HTR-8/SVneo (cell line): Measurements from ENCODE around the gene CLPX.
"Not testable (repeated sequence)": the region's sequence is repeated elsewhere in the genome, so short reads cannot be mapped to it uniquely, and the experiment has no call there.

Source experiments
- DNase-seq: peaks from one replicate; pipeline ENCODE4 v3.0.0; 2011; ENCODE audit warnings: low spot score, mixed read lengths; ENCODE audit not compliant: insufficient read length
- FAIRE-seq: peaks from 2 replicates; lab custom pipeline; 2011; peaks lifted over from hg19 to GRCh38; lab: Jason Lieb, UNC

CLPX gene

DNA sequence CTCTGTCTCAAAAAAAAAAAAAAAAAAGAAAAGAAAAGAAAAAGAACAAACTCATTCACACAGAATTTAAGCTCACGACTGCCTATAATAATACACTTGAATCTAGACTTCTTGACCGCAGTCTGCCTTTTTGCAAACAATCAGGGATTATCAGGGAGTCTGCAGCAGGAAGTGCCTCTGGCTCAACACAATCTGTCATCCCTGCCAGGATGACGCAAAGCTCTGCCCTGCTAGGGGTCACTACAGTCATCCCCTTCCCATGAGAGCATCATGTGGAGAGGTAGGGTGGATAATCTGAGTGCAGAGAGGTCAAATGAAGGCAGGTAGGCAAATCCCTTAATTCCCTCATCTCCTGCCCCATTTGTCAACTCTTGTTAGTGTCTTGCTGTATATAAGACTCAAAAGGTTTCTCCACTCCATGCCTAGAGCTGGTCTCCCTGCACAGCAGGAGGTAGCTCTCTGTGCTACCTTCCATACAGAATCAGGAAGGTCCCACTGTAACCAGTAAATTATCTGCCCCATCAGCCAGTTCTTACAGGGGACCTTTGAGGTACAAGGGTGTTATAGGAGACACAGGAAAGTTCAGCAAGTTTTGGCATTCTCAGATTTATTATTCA, 74.4 kb downstream of the CLPX start:
- FAIRE-seq (no peak), DNase-seq (peak; percentile 48)

DNA sequence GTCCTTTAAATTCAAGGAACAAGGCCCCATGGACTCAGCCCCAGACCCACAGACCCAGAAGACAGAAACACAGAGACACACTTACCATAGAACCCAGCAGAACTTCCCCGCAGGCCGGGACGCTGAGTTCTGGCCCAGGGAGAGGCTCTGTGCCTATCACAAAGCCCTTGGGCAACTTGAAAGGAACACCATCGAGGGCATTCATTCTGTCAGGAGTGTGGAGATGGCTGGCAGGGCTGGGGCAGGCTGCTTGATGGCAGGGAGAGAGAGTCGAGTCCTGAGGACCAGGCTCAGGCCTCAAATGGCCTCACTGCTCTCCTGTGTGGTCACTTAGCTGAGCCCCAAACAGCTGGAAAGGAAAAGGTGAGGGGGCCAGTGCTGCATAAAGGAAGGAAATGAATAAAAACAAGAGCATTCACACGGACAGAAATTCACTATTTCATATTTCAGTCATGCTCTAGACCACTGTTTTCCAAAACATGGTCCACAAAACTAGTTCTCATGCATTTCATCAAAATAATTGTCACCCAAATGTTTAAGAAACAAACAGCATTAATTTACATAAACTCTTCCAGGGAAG, 79.0 kb downstream of the CLPX start:
- FAIRE-seq: no peak
- DNase-seq: no peak

DNA sequence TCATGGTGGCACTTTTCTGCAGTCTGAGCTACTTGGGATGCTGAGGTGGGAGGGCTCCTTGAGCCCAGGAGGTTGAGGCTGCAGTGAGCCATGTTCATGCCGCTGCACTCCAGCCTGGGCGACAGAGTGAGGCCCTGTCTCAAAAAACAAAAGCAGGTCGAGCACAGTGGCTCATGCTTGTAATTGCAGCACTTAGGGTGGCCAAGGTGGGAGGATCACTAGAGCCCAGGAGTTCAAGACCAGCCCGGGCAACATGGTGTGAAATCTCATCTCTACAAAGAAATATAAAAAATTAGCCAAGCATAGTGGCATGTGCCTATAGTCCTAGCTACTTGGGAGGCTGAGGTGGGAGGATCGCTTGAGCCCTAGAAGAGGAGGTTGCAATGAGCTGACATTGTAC, 80.1 kb downstream of the CLPX start:
- FAIRE-seq (no peak), DNase-seq (no peak)

DNA sequence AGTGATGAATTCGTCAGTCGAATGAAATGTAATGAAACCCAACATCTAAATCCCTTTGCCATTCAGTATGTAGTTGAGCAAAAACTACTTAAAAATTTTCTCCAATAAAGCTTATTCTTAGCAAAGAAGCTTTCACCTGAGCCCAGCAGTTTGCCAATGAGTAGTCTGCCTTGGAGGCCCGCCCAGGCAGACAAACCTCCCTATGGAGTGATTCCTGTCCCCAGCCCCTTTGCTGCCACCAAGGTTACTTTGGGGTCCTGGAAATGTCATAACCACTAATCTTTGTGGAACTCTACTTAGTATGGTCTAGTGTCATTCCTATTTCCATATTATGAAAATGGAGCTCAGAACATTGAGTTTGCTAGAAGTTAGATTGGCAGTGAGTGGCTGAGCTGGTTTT, 82.2 kb downstream of the CLPX start:
- no peak for FAIRE-seq
- no peak for DNase-seq

DNA sequence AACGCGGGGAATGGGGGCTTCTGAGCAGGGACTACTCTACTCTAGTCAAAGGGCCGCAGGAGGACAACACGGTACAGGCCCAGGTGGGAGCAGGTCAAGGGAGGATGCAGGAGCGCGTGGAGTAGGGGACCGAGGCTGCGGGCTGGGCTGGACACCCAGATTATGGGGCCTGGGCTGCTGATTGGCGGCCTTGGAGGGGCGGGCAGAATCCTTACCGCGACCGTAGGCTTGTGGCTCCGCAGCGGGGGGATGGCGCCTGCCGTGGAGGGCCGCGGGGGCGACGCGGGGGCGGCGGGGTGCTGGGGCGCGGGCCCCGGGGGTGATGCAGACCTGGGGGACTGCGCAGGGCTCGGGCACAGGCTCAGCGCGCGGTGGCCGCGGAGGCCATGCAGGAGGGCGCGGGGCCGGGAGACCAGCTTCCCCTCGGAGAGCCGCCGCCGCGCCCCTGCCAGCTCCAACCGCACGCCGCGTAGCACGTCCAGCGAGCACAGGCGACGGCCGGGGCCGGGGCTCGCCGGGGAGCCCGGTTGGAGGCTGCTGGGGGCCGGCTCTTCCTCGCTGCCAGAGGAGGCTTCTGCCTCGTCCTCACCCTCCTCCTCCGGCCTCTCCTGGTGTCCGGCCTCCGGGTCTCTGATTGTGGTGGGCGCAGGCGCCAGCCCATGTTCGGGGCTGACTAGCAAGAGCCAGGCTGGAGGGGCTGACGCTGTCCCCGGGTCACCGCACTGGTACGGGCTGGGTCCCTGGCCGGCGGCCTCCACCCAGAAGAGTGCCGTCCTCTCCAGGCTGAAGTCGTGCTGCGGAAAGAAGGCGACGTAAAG, 83.0 kb downstream of the CLPX start:
- FAIRE-seq (no peak), DNase-seq (no peak)

DNA sequence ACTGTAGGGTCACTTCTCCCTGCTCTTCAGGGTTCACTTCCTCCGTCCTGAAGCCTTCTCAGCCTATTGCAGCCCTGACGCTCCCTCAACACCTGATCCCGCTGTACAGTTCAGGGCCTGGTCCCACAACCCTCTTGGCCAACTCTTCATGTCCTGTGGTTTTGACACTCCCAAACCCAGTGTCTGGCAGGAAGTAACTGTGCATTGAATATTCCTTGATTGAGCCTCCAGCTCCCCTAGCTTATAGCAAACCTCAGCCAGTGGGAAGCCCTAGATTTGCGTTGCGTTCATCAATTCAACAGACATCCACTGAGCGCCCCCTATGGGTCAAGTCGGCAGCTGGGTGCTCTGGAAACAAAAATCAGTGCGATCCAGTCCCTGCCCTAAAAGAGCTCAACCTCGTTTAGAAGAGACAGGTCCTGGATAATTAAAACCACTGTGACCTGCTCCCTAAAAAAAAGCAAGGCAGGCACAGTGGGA, 83.7 kb downstream of the CLPX start:
- FAIRE-seq (no peak), DNase-seq (peak; percentile 48)

DNA sequence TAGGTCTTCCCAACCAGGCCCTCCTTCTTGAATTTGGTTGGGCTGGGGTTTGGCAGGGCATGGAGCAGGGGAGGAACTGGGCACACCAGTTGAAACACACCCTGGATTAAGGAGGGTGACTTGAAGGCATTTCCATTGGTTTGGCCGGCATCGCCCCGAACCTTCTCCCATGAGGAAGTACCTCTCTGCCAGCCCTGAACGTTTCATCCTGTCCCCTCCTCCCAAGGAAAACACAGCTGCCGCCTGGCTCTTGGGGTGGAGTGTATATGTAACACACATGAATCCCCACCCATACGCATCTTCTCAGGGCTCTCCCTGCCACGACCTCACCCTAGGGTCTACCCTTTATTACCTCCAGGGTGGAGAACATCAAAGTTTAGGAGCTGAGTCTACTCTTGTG, 84.7 kb downstream of the CLPX start:
- FAIRE-seq (no peak), DNase-seq (no peak)

DNA sequence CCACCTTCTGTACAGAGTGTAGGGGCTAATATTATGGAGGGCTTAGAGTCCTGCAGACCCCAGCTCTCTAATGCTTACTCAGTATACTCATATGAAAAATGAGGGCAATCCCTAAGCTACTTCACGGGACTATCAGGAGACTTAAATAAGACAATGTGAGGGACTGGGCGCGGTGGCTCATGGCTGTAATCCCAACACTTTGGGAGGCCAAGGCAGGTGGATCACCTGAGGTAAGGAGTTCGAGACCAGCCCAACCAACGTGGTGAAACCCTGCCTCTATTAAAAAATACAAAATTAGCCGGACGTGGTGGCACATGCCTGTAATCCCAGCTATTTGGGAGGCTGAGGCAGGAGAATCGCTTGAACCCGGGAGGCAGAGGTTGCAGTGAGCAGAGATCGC, 85.3 kb downstream of the CLPX start:
- not testable (repeated sequence) for FAIRE-seq, DNase-seq

DNA sequence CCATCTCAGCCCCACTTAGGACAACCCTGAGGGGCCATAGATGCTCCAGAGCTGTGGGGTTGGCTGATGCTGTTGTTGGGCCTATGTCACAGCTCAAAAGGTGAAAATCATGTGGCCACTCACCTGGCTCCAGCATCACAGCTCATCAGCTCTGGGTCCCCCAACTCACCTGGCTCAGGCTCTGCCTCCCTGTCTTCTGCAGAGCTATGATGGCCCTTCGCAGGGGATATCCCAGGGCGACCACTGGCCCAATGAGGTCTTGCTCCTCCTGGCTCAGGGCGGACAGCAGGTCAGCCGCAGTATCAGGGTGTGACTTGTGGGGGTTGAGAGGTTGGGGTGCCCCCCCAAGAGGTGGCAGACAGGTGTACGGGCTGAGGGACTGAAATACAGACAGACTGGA, 85.8 kb downstream of the CLPX start:
- FAIRE-seq: no peak
- no peak for DNase-seq
